MM.1S (cell line): ENCODE measurements around the gene FAM170B.

Experiments used
- DNase-seq: peaks from one replicate; pipeline ENCODE4 v3.0.0-alpha.2; 2015
- H2AFZ ChIP-seq: fragments of 300-600 bp; sonication (generic); 2 replicates; pipeline ENCODE4 v1.6.0; 2016; ENCODE audit warnings: antibody characterized with exemption, low read length
- H3F3A ChIP-seq: fragments of 300-600 bp; sonication (generic); 2 replicates; pipeline ENCODE4 v1.6.1; 2016; ENCODE audit warnings: mild to moderate bottlenecking, antibody characterized with exemption, low read length, moderate library complexity, mixed read lengths; ENCODE audit not compliant: insufficient read depth
- H3K27ac ChIP-seq: fragments of 300-600 bp; sonication (generic); 2 replicates; pipeline ENCODE4 v1.5.1; 2016; ENCODE audit warnings: mild to moderate bottlenecking, low read length
- H3K27me3 ChIP-seq: fragments of 300-600 bp; sonication (generic); replicated peaks from 2 replicates; pipeline ENCODE4 v1.6.0; 2016; ENCODE audit warnings: low read length; ENCODE audit not compliant: insufficient read depth
- H3K36me3 ChIP-seq: fragments of 300-600 bp; sonication (generic); replicated peaks from 2 replicates; pipeline ENCODE4 v1.6.1; 2016; ENCODE audit warnings: mild to moderate bottlenecking, low read length, mixed read lengths; ENCODE audit not compliant: insufficient read depth
- H3K4me1 ChIP-seq: fragments of 300-600 bp; sonication (generic); 2 replicates; pipeline ENCODE4 v1.6.1; 2016; ENCODE audit warnings: low read length, mixed read lengths
- H3K4me2 ChIP-seq: fragments of 300-600 bp; sonication (generic); 2 replicates; pipeline ENCODE4 v1.6.0; 2016; ENCODE audit warnings: low read depth, low read length
- H3K4me3 ChIP-seq: fragments of 300-600 bp; sonication (generic); 2 replicates; pipeline ENCODE4 v1.5.1; 2016; ENCODE audit warnings: low read length, mixed read lengths
- H3K79me2 ChIP-seq: fragments of 300-600 bp; sonication (generic); 2 replicates; pipeline ENCODE4 v1.6.1; 2016; ENCODE audit warnings: mixed run types, low read length, mixed read lengths
- H3K9ac ChIP-seq: fragments of 300-600 bp; sonication (generic); 2 replicates; pipeline ENCODE4 v1.6.1; 2016; ENCODE audit warnings: low read length, mixed read lengths
- H3K9me2 ChIP-seq: fragments of 300-600 bp; sonication (generic); replicated peaks from 2 replicates; pipeline ENCODE4 v1.6.1; 2016; ENCODE audit warnings: mild to moderate bottlenecking, low read length, mixed read lengths; ENCODE audit not compliant: insufficient read depth
- H3K9me3 ChIP-seq: fragments of 300-600 bp; sonication (generic); replicated peaks from 2 replicates; pipeline ENCODE4 v1.6.1; 2016; ENCODE audit warnings: mild to moderate bottlenecking, low read length, mixed read lengths; ENCODE audit not compliant: insufficient read depth
- H4K20me1 ChIP-seq: fragments of 300-600 bp; sonication (generic); 2 replicates; pipeline ENCODE4 v1.6.1; 2016; ENCODE audit warnings: mild to moderate bottlenecking, low read length, moderate library complexity, mixed read lengths; ENCODE audit not compliant: insufficient read depth
- CTCF ChIP-seq: fragments of 300-600 bp; sonication (generic); IDR thresholded peaks from 2 replicates; pipeline ENCODE4 v1.5.1; 2016; ENCODE audit warnings: antibody characterized with exemption, low read length, mixed read lengths
- EZH2 ChIP-seq: fragments of 300-600 bp; sonication (generic); optimal IDR thresholded peaks from 2 replicates; pipeline ENCODE3; 2017; ENCODE audit warnings: low read depth, mild to moderate bottlenecking, antibody characterized with exemption, low read length, mixed read lengths
- EZH2phosphoT487 ChIP-seq: fragments of 300-600 bp; sonication (generic); IDR thresholded peaks from 2 replicates; pipeline ENCODE4 v1.6.1; 2018; ENCODE audit warnings: antibody characterized with exemption, low read length

FAM170B gene

GRCh38 chr10:49136525-49136924 lies 2.7 kb upstream of the FAM170B start:
- Histone ChIP-seq H3K27ac (no peak overlapping the region), H4K20me1 (no peaks in the 10 kb centered on the region), H3K9ac (no peak overlapping the region), H3K4me1 (no peaks in the 10 kb centered on the region), H3K4me2 (no peak overlapping the region), H3K79me2 (no peaks in the 10 kb centered on the region), H3K9me2 (no peaks in the 10 kb centered on the region), H3K9me3 (no peaks in the 10 kb centered on the region), H3K4me3 (no peak overlapping the region), H3K36me3 (no peaks in the 10 kb centered on the region), H3K27me3 (no peaks in the 10 kb centered on the region), H2AFZ (no peak overlapping the region), H3F3A (no peaks in the 10 kb centered on the region)
- TF ChIP-seq CTCF (no peak), EZH2phosphoT487 (no peak), EZH2 (no peak)
- no peak for DNase-seq

- Histone ChIP-seq H3K27ac (no peak overlapping the region), H4K20me1 (no peaks in the 10 kb centered on the region), H3K9me2 (no peaks in the 10 kb centered on the region), H3K4me3 (no peak overlapping the region), H3K27me3 (no peaks in the 10 kb centered on the region), H2AFZ (no peak overlapping the region), H3K4me1 (no peaks in the 10 kb centered on the region; the same call in 1 of the 2 replicates), H3F3A (no peaks in the 10 kb centered on the region), H3K9me3 (no peaks in the 10 kb centered on the region), H3K36me3 (no peaks in the 10 kb centered on the region), H3K4me2 (no peak overlapping the region), H3K79me2 (no peaks in the 10 kb centered on the region), H3K9ac (no peak overlapping the region)
- TF ChIP-seq CTCF (no peak), EZH2 (no peak), EZH2phosphoT487 (no peak)
- no peak for DNase-seq
These were observed 1.9 kb upstream of the FAM170B start for GRCh38 chr10:49135575-49136313.

- no peak overlapping the region for H3K27ac ChIP-seq
- no peak overlapping the region for H3K9ac ChIP-seq
- no peak for DNase-seq
- H3K79me2 ChIP-seq, result no peaks in the 10 kb centered on the region
- TF ChIP-seq EZH2 (no peak), CTCF (no peak), EZH2phosphoT487 (no peak)
- H3F3A ChIP-seq, result no peaks in the 10 kb centered on the region
- no peak overlapping the region for H3K4me2 ChIP-seq
- no peaks in the 10 kb centered on the region for H3K9me2 ChIP-seq
- no peak overlapping the region for H2AFZ ChIP-seq
- H4K20me1 ChIP-seq, result no peaks in the 10 kb centered on the region
- H3K36me3 ChIP-seq, result no peaks in the 10 kb centered on the region
- no peaks in the 10 kb centered on the region for H3K27me3 ChIP-seq
- no peaks in the 10 kb centered on the region for H3K9me3 ChIP-seq
- H3K4me3 ChIP-seq, result no peak overlapping the region
- H3K4me1 ChIP-seq, result no peaks in the 10 kb centered on the region; the same call in 1 of the 2 replicates
These were observed 506 bp upstream of the FAM170B start for GRCh38 chr10:49134327-49134726.
